Measurements from ENCODE around the gene PROM2. TPM values are rescaled to one million over a fixed set of nuclear protein-coding genes. Genes with fewer than 3 reads are reported as not detected.

Gene PROM2
- total RNA-seq, 1 experiment from 2014 or later = 3.1 TPM

DNA sequence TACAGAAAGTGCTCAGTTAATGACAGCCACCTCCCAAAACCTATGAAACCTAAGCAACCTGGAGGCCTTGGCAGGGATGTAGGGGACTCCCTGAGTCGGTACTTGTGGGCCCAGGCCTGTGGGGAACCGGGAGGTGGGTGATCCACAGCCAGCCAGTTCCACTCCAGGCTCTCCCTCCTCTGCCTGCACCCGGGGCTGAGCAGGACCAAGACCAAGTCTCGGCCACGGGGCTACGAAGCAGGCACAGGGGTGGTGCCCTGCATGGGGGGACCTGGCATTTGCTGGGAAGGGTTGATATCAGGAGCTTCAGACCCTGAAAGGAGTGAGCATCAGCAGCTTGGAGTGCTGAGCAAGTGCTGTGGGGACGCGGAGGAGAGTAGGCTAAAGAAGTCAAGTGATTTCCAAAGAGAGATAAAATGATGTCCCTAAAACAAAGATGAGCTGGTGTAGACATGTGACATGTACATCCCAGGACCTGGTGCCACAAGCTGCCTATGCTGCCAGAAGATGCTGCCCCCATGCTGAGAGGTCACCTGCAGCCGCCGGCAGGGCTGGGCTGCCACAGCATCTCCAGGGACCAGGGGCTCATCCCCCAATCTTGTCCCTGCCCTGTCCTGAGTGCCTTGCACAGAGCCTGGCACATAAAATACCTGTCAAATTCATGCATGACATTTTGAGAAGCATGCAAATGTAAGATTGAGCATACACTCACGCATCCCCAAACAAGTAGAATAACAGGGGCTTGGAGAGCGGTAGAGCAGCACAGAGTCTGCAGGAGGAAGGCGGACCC is 44.4 kb downstream of the PROM2 start:
- Histone ChIP-seq H3K79me1 (ENCODE audit: insufficient read depth, low read depth, low read length, poor library complexity, severe bottlenecking) (no peaks in the 10 kb centered on the region), H2BK5ac (ENCODE audit: insufficient read length, low read length) (no peak overlapping the region), H2AFZ (ENCODE audit: low read length) (no peak overlapping the region), H4K8ac (replicated peaks; ENCODE audit: insufficient read length, low read depth, low read length) (no peak overlapping the region), H2BK120ac (ENCODE audit: low read depth, low read length, poor library complexity, severe bottlenecking) (no peak overlapping the region), H3K4me2 (ENCODE audit: insufficient read depth, insufficient read length, low read length) (no peak overlapping the region), H4K20me1 (ENCODE audit: control insufficient read depth, insufficient read depth, insufficient read length) (no peaks in the 10 kb centered on the region), H3K14ac (ENCODE audit: insufficient read depth, low read length) (no peak overlapping the region; the same call in 1 of the 2 replicates), H2AK5ac (ENCODE audit: insufficient read length, low read length) (no peak overlapping the region), H3K4ac (ENCODE audit: low read depth, low read length) (no peak overlapping the region), H3K9ac (ENCODE audit: extremely low read depth, insufficient read length, low read length) (no peak overlapping the region), H3K27ac (ENCODE audit: insufficient read length, low read depth, low read length) (no peak overlapping the region), H3K18ac (ENCODE audit: insufficient read length, low read depth, low read length) (no peak overlapping the region), H3K56ac (ENCODE audit: insufficient read length, low read depth, low read length) (no peak overlapping the region), H3K9me3 (ENCODE audit: control insufficient read depth, low read depth, low read length) (no peaks in the 10 kb centered on the region), H3K4me1 (ENCODE audit: insufficient read depth, low read length) (no peaks in the 10 kb centered on the region), H3K79me2 (ENCODE audit: insufficient read depth, low read length) (no peaks in the 10 kb centered on the region), H4K91ac (ENCODE audit: insufficient read length, low read depth, low read length) (no peak overlapping the region), H4K5ac (ENCODE audit: insufficient read length, low read depth, low read length) (no peak overlapping the region), H2BK20ac (ENCODE audit: low read depth, low read length, poor library complexity, severe bottlenecking) (no peak overlapping the region), H2BK12ac (ENCODE audit: insufficient read length, low read depth, low read length) (no peak overlapping the region), H3K23ac (ENCODE audit: insufficient read length, low read depth, low read length) (no peak overlapping the region), H3K27me3 (ENCODE audit: insufficient read depth, low read length) (no peaks in the 10 kb centered on the region), H3T11ph (ENCODE audit: low read length) (no peak overlapping the region), H2BK15ac (ENCODE audit: low read depth, low read length) (no peak overlapping the region), H3K23me2 (ENCODE audit: insufficient read length, low read depth, low read length, poor library complexity, severe bottlenecking) (no peaks in the 10 kb centered on the region)
- TF ChIP-seq, protein P1, sequence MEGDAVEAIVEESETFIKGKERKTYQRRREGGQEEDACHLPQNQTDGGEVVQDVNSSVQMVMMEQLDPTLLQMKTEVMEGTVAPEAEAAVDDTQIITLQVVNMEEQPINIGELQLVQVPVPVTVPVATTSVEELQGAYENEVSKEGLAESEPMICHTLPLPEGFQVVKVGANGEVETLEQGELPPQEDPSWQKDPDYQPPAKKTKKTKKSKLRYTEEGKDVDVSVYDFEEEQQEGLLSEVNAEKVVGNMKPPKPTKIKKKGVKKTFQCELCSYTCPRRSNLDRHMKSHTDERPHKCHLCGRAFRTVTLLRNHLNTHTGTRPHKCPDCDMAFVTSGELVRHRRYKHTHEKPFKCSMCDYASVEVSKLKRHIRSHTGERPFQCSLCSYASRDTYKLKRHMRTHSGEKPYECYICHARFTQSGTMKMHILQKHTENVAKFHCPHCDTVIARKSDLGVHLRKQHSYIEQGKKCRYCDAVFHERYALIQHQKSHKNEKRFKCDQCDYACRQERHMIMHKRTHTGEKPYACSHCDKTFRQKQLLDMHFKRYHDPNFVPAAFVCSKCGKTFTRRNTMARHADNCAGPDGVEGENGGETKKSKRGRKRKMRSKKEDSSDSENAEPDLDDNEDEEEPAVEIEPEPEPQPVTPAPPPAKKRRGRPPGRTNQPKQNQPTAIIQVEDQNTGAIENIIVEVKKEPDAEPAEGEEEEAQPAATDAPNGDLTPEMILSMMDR (conservative IDR thresholded peaks at IDR 0.05) = no peak
- DNase-seq = no peak
- no CpG with 5 or more reads among the region's 13 CpGs for WGBS (ENCODE audit: extremely low coverage, insufficient read length, low lambda C conversion rate)
- no peak overlapping the region for H3K4me3 Mint-ChIP-seq
- no peaks in the 10 kb centered on the region; a peak in 1 of 7 replicates for H3K36me3 Mint-ChIP-seq (ENCODE audit: insufficient read depth in 1 of 3, low read depth in 3 of 3)
- peaks cover 11 to 15% of the 10 kb centered on the region in 2 experiments for H3K4me1 Mint-ChIP-seq
- peaks cover 2% of the 10 kb centered on the region for H3K27me3 Mint-ChIP-seq (ENCODE audit: low read depth)
- H3K9me3 Mint-ChIP-seq = peaks cover 0 to 2% of the 10 kb centered on the region in 2 experiments; a peak in 1 of 5 replicates
- no peak overlapping the region; a peak in 1 of 7 replicates for H3K27ac Mint-ChIP-seq
